Endometrial microvascular endothelial cells (primary cell): ENCODE measurements around the gene GNA14. TPM values are rescaled to one million over a fixed set of nuclear protein-coding genes. Genes with fewer than 3 reads are reported as not detected.
"Not testable (repeated sequence)": the region's sequence is repeated elsewhere in the genome, so short reads cannot be mapped to it uniquely, and the experiment has no call there.

Source experiments
- in situ Hi-C: cut with HindIII; loops from 2 replicates; pipeline ENCODE4 v1.10.0; 2017; ENCODE audit warnings: low sequenced_read_pairs, low pct_unique_long_range_greater_than_20kb; ENCODE audit errors: inconsistent ontology term
- total RNA-seq: library from RNA; depleted of rRNA; stranded (reverse); fragments of >200 nt; gene quantifications from one replicate; pipeline ENCODE4 v1.2.3, GENCODE V29; 2015; ENCODE audit errors: inconsistent ontology term

The GNA14 gene
- total RNA-seq, 1 donor from 2014 or later: 0.56 TPM

GRCh38 chr9:77471572-77471971 lies 176.6 kb downstream of the GNA14 start:
- in situ Hi-C loops: no loop called here

DNA sequence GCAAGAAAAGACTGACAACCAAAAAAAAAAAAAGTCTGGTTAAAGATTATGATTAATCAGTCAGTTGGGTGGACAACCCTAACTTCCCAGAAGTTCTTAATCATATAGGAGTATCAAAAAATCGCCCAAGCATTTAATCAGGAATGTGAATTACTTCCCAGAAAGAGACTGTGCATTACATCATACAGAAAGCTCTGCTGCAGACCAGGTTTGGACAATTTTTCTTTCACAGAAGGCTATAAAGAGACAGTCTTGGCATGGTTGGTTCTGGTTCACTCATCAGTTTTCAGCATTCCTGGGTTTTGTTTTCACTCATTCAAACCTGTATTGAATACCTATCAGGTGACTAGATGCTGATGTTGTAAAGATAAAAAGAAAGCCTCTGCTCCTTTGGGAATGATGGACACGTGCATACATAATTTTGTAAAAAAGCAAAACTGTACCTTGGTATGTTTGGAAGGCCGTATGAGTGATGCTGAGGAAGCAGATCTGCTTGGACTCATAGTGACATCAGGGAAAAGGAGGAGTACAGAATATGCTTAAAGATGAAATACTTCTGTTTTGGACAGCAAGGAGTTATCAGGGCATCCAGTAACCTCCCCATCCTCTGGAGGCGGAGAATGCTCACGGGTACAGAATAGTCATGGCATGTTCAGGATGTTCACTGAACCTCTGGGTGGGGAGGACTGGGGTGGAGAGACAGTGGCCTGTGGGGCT lies 178.4 kb downstream of the GNA14 start:
- in situ Hi-C loops: no loop called here

GRCh38 chr9:77464661-77465060 lies 183.5 kb downstream of the GNA14 start:
- in situ Hi-C loops: no loop called here

DNA sequence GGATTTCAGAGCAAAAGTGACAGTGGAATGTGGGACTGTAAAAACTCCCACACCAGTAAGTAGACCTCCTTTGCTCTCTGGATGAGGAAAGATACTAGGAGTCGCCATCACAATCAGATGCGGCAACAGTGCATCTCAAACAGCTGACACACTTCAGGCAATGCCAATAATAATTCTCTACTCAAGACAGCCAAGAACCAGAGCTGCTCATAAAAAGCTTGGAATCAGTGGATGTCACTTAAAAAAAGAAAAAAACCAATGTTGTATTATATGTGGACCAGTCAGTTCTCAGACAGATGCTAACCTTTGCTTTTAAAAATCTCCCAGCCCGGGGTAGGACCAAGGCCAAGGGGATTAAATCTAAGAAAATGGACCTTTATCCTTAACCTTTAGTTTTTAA lies 185.0 kb downstream of the GNA14 start:
- in situ Hi-C loops: no loop called here

GRCh38 chr9:77462066-77462465 lies 186.1 kb downstream of the GNA14 start:
- in situ Hi-C loops: no loop called here

GRCh38 chr9:77460938-77461337 lies 187.2 kb downstream of the GNA14 start:
- in situ Hi-C loops: no loop called here

GRCh38 chr9:77457916-77458592 lies 190.1 kb downstream of the GNA14 start:
- in situ Hi-C loops: no loop called here

GRCh38 chr9:77456829-77457437 lies 191.2 kb downstream of the GNA14 start:
- in situ Hi-C loops: no loop called here

DNA sequence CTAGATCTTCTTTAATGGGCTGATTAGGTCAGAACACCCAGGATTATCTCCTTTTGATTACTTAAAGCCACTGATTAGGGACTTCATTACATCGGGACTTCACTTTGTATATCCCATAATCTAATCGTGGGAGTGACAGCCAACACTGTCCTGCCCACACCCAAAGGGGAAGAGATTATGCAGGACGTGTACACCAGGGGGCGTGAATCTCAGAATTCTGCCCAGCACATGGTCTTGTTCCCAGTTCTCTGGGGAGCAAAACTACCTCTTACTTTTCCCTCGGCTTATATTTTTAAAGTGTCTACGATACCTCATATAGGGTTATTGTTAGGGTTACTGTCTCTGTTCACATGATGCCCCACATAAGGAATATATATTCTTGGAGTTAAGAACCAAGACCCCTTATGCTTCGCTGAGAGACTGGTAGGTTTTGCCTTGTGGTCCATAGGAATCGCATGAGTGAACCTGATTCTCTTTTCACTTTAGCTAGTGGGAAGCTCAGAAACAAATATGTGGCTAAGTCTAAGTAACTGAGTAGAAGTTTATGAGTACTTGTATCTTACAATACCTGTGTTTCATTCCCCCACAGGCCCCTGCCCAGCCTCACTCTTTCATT lies 192.7 kb downstream of the GNA14 start:
- in situ Hi-C loops: no loop called here

GRCh38 chr9:77454663-77455062 lies 193.5 kb downstream of the GNA14 start:
- in situ Hi-C loops: no loop called here

DNA sequence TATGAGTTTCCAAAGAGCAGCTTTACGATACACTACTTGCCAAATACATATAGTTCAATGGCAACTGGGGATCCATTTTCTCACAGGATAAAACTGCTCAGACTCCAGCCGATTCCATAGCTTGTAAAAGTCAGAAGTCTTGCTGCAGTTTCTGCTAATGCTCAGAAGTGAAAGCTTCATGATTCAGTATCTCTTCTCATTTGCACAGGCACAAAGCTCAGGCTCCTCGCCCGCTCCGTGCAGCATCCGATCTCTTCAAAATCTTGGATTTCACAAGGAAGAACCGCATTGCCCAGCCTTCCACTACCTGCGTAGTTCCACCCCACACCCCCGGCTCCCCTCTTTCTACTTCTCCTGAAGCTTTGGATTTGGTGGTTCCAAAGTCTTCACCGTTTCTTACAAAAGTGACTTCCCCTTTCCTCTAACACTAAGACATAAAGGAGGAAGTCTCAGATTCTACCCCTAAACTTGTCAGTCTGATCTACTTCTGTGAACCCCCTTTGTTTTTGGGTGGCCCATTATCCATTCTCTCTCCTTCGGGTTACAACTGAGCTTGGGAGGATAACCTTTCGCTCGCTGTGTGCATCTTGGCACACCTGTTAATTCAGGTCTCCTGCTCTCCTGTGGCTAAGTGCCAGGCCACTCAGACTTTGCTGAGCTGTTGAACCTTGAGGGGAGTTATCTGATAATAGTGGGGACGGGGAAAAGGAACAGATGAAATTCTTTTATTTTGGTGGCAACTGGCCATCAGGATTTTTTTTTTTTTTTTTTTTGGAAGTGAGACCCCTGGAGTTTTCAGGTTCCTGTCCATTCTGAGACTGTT lies 194.1 kb downstream of the GNA14 start:
- in situ Hi-C loops: no loop called here

- in situ Hi-C loops: no loop called here
Measured at GRCh38 chr9:77451507-77451906, 196.6 kb downstream of the GNA14 start.

- in situ Hi-C loops: no loop called here
Measured at GRCh38 chr9:77450085-77450475, 198.0 kb downstream of the GNA14 start.

DNA sequence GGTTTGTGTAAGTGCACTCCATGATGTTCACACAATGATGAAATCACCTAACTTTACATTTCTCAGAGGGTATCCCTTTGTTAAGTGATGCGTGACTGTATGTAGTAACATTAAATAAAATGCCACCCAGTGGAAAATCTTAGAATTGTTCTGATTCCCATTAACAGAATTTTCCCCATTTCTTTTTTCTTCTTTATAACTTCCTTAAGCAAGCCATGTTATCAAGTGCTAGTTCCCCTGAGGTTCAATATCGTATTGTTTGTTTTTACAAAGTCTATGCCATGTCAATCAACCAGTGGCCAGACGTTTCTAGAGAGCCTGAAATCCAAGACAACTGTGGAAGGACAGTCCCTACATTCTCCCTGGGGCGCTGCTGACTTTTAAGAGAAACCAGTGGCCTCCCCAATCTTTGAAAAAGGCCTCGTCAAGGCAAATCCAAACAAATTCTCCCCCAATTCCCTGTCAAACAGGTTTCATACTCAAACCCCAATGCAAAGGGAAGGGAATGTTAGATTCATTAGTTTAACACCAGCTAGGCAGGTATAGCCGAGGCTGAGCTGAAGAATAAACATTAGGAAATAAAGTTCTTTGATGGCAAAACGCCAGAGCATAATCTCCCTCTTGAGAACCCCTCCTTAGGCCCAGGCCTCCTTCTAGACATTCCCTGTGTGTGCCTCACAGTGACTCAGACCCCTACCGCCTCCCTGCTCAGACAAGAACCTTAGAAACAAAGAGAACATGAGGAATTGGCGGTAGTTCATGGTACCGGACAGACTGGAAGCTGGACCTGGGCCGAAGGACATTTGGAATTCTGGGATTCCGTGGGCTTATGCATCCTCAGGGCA lies 198.7 kb downstream of the GNA14 start:
- in situ Hi-C loops: no loop called here

DNA sequence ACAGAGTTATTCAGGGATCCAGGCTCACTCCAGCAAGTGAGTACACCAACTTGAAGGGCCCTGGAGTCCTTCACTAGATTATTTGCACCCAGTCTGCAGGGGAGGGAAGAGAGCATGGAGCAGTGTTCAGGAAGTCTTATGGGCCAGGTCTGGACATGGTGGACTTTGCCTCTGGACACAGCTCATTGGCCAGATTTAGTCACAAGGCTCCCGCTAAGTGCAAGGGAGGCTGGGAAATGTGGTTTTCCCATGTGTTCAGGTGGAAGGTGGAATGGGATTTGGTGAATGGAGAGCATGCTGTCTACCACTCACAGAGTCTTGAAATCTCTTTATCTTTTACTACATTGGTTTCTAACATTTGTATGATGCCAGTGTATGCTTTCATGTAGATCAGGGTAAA lies 200.5 kb downstream of the GNA14 start:
- in situ Hi-C loops: no loop called here

DNA sequence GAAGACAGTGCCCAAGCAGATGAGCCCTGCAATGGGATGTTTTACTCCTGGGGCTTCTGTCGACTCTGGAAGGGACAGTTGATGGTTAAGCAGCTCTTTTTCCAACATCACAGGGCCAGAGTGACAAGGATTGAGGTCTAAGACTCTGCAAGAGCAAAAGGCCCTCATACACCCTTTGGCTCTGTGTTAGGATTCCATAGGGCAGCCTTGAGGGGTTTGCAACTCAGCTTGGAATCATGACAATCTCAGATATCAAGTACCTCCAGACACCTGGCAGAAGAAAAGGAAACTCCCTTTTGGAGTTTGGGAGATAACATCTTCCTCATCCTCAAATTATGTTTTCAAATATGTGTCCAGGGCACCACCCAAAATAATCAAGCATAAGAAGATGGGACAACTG lies 205.7 kb downstream of the GNA14 start:
- in situ Hi-C loops: no loop called here

DNA sequence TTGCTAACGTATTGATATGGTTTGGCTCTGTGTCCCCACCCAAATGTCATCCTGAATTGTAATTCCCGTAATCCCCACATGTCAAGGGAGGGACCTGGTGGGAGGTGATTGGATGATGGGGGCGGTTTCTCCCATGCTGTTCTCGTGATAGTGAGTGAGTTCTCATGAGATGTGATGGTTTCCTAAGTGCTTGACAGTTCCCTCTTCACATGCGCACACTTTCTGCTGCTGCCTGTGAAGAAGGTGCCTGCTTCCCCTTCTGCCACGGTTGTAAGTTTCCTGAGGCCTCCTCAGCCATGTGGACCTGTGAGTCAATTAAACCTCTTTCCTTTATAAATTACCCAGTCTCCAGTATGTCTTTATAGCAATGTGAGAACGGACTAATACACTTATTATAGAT lies 207.0 kb downstream of the GNA14 start:
- in situ Hi-C loops: not testable (repeated sequence)

DNA sequence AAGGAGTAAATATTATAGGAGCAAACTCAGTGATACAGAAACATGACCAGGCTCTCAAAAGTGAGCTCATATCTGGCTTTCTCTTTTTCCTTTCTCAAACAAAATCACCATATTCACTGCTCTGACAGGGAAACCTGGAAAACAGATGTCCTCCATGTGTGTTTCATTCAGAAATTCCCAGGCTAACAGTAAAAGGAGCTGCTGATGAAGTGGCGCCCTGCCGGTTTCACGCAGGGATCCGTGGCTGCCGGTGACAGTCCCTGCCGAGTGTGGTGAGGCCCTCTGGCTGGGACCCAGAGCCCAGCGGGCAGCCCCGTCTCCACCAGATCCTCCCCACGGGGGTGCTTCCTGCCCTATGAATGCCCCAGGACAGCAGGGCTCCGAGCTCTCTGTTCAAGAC lies 208.1 kb downstream of the GNA14 start:
- in situ Hi-C loops: no loop called here
